ENCODE results near the gene TENM3.

DNA sequence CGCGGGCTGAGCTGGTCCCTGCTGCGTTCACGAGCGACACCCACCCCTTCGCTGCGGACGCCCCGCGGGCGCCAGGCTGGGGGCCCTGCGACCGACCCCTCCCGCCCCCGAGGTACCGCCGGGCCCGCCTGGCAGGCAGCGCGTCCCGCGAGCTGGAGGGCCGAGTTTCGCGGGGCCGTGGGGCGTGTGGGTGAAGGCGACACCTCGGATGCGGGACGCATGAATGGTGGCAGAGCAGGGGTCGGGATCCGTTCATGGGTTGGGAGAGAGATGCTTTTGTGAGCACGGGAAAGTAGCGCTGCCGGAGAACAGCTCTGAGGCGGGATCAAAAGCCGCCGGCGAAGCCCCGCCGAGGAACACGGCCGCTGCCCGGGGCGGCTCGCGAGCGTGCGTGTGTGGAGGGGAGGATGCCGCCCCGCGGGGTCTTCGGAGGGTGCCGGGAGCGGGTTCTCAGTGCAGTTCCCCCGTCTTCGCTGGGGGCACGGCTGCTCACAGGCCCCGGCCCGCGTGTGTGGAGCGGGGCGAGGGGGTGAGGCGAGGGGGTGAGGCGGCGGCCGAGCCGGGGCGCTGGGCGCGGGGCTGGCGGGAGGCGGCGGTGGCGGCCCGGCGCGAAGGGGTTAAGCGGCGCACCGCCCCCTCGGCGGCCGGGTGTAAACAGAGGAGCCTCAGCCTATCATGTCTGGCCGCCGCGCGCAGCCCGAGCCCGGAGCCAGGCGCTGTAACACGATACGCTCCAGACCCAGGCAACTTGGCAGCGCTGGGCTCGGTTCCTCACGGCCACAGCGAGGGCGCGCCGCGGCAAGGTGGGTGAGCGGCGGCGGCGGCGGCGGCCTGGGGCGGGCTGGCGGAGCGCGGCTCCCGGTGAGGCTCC is 205.3 kb downstream of the TENM3 start:
- TF ChIP-seq MYC (IDR thresholded peaks at IDR 0.05; ENCODE audit: low read depth, low read length) (no peak), JUN (IDR thresholded peaks at IDR 0.05; ENCODE audit: borderline replicate concordance, insufficient read depth, insufficient read length, low read depth) (no peak), POLR2A (IDR thresholded peaks at IDR 0.05; ENCODE audit: low read depth, low read length) (no peak), EZH2 (IDR thresholded peaks at IDR 0.05; ENCODE audit: borderline replicate concordance, low read depth, low read length, severe bottlenecking) (peak; percentile 55), POLR2AphosphoS5 (IDR thresholded peaks at IDR 0.05; ENCODE audit: insufficient read depth, low read depth, low read length) (no peak)
- TF ChIP-seq, protein P1, sequence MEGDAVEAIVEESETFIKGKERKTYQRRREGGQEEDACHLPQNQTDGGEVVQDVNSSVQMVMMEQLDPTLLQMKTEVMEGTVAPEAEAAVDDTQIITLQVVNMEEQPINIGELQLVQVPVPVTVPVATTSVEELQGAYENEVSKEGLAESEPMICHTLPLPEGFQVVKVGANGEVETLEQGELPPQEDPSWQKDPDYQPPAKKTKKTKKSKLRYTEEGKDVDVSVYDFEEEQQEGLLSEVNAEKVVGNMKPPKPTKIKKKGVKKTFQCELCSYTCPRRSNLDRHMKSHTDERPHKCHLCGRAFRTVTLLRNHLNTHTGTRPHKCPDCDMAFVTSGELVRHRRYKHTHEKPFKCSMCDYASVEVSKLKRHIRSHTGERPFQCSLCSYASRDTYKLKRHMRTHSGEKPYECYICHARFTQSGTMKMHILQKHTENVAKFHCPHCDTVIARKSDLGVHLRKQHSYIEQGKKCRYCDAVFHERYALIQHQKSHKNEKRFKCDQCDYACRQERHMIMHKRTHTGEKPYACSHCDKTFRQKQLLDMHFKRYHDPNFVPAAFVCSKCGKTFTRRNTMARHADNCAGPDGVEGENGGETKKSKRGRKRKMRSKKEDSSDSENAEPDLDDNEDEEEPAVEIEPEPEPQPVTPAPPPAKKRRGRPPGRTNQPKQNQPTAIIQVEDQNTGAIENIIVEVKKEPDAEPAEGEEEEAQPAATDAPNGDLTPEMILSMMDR (IDR thresholded peaks at IDR 0.05; ENCODE audit: extremely low read depth in 1 of 2, insufficient read depth in 1 of 2, low read depth in 1 of 2, low read length in 2 of 2): no peak
- TF ChIP-seq, protein P2, sequence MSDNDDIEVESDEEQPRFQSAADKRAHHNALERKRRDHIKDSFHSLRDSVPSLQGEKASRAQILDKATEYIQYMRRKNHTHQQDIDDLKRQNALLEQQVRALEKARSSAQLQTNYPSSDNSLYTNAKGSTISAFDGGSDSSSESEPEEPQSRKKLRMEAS (IDR thresholded peaks at IDR 0.05; ENCODE audit: insufficient read depth, insufficient read length): no peak
